ENCODE data around the gene UCHL1. TPM values are rescaled to one million over a fixed set of nuclear protein-coding genes. Genes with fewer than 3 reads are reported as not detected.
"Not testable (repeated sequence)": the region's sequence is repeated elsewhere in the genome, so short reads cannot be mapped to it uniquely, and the experiment has no call there.

The UCHL1 gene
- total RNA-seq, 4 donors from 2014 or later = 15.3 to 205 (median 163) TPM

DNA sequence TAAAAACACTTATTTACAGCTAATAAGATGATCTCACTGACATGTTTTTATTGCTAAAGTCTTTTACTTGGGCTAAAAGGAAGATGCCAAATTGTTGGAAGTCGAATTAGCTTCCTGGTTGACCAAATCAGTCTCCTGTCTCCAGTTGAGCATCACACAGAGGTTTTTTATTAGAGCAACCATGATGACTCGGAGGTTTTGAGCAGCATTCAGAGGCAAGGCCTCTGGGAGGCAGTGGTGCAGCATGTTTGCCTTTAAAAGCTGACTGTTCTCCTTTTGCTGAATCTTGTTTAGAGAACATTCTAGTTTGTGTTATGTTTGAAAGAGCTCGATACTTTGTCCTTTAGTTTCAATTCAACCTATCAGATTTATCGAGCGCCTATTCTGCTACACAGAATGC lies 2.1 kb downstream of the UCHL1 start:
- no peak for DNase-seq (ENCODE audit: low spot score)
- no peak for ATAC-seq (ENCODE audit: low FRiP score)
- TF ChIP-seq, protein P1, sequence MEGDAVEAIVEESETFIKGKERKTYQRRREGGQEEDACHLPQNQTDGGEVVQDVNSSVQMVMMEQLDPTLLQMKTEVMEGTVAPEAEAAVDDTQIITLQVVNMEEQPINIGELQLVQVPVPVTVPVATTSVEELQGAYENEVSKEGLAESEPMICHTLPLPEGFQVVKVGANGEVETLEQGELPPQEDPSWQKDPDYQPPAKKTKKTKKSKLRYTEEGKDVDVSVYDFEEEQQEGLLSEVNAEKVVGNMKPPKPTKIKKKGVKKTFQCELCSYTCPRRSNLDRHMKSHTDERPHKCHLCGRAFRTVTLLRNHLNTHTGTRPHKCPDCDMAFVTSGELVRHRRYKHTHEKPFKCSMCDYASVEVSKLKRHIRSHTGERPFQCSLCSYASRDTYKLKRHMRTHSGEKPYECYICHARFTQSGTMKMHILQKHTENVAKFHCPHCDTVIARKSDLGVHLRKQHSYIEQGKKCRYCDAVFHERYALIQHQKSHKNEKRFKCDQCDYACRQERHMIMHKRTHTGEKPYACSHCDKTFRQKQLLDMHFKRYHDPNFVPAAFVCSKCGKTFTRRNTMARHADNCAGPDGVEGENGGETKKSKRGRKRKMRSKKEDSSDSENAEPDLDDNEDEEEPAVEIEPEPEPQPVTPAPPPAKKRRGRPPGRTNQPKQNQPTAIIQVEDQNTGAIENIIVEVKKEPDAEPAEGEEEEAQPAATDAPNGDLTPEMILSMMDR (IDR thresholded peaks at IDR 0.05) = no peak

DNA sequence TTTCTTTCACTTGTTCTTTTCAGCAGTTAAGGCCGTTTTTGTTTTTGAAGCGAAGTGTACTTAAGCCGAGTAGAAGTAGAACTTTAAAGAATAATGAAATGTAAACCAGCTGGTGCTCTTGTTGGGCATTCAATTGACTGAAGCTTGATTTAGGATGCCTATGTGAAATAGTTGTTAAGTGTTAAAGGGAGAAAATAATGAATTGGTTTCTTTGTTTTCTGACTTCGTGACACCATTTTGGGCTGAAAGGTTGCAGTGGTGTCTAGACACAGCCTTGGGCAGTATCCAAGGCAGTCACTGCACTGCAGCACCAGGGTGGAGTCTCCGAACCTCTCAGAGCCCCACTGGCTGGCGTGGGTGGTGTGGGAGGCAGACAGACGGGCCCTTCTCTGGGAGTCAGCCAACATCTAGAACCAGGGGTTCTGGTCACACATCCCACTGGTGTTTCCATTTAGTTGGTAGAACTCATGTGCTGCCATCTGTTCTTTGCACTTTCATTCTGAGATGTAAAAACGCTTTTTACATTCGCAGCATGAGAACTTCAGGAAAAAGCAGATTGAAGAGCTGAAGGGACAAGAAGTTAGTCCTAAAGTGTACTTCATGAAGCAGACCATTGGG lies 3.5 kb downstream of the UCHL1 start:
- ATAC-seq (ENCODE audit: low FRiP score) (no peak), DNase-seq (ENCODE audit: low spot score) (no peak)
- TF ChIP-seq, protein P1 (IDR thresholded peaks at IDR 0.05) = no peak

DNA sequence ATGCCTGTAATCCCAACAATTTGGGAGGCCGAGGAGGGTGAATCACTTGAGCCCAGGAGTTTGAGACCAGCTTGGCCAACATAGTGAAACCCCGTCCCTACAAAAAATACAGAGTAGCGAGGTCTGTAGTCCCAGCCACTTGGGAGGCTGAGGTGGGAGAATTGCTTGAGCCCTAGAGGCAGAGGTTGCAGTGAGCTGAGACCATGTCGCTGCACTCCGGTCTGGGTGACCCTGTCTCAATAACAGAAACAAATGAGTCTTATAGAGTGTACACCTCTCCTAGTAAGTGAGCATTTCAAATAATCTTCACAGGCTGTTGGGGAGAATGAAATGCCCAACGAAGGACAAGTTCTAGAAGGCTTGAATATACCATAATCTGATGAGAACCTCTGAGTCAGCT lies 5.5 kb downstream of the UCHL1 start:
- no peak for ATAC-seq (ENCODE audit: low FRiP score)
- TF ChIP-seq, protein P1 (IDR thresholded peaks at IDR 0.05) = no peak
- DNase-seq (ENCODE audit: low spot score) = no peak

DNA sequence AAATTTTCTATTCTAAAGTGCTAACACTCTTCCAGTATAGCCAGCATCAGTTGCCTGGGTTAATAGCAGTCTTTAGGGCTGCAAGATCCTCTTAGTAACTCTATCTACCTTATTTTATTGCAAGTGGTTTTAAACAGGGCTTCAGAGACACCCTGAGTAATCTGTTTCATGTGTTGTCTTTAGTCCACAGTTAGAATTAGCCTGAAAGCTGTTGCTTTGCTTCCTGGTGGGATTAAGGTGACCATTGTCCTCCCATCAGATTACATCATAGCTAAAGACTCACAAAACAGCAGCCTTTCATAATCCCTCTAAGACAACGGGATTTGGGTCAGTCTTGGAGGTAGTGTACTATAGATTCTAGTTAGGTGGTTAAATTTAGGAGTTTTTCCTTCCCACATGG lies 7.5 kb downstream of the UCHL1 start:
- no peak for ATAC-seq (ENCODE audit: low FRiP score)
- TF ChIP-seq, protein P1 (IDR thresholded peaks at IDR 0.05) = no peak
- DNase-seq (ENCODE audit: low spot score) = no peak

DNA sequence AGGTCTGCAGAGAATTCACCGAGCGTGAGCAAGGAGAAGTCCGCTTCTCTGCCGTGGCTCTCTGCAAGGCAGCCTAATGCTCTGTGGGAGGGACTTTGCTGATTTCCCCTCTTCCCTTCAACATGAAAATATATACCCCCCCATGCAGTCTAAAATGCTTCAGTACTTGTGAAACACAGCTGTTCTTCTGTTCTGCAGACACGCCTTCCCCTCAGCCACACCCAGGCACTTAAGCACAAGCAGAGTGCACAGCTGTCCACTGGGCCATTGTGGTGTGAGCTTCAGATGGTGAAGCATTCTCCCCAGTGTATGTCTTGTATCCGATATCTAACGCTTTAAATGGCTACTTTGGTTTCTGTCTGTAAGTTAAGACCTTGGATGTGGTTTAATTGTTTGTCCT lies 11.3 kb downstream of the UCHL1 start:
- TF ChIP-seq, protein P1 (IDR thresholded peaks at IDR 0.05) = no peak
- ATAC-seq (ENCODE audit: low FRiP score) (no peak), DNase-seq (ENCODE audit: low spot score) (no peak)

GRCh38 chr4:41268721-41269517 lies 12.2 kb downstream of the UCHL1 start:
- DNase-seq (ENCODE audit: low spot score) (no peak), ATAC-seq (ENCODE audit: low FRiP score) (no peak)
- TF ChIP-seq, protein P1 (IDR thresholded peaks at IDR 0.05) = no peak

DNA sequence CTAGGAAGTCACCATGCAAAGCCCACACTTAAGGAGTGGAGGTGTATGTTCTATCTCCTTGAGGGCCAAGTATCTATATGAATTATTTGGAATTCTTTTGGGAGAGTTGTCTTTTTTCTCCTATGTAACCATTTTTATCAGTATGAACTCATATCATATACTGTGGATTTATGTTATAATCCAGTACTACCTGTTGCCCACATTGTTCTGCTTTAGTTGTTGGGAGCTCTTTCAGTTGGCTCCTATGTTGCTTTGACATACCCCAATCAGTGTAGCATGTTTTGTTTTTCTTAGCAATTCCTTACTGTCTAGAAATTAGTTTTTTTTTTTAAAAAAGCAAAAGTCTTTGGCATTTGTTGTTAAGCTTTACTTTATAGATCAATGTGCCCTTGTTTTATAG lies 13.0 kb downstream of the UCHL1 start:
- ATAC-seq (ENCODE audit: low FRiP score) (no peak), DNase-seq (ENCODE audit: low spot score) (no peak)
- TF ChIP-seq, protein P1 (IDR thresholded peaks at IDR 0.05) = no peak

DNA sequence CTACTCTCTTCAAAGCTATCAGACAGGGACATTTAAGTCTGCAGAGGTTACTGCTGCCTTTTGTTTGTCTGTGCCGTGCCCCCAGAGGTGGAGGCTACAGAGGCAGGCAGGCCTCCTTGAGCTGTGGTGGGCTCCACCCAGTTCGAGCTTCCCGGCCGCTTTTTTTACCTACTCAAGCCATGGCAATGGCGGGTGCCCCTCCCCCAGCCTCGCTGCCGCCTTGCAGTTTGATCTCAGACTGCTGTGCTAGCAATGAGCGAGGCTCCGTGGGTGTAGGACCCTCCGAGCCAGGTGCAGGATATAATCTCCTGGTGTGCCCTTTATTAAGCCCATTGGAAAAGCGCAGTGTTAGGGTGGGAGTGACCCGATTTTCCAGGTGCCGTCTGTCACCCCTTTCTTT lies 19.2 kb downstream of the UCHL1 start:
- not testable (repeated sequence) for DNase-seq (ENCODE audit: low spot score); ATAC-seq (ENCODE audit: low FRiP score)

All from omental fat pad (tissue), 4 donors.